ENCODE results near the gene INTS7. TPM values are rescaled to one million over a fixed set of nuclear protein-coding genes. Genes with fewer than 3 reads are reported as not detected.
A peak's percentile ranks its signal among the peaks of the same experiment; 100 is the strongest.

INTS7 gene
- total and polyA plus RNA-seq, 9 of the 15 experiments (the other 6 are each of a cell fraction or from before 2014, with no cell fraction given): 27.3 to 68.4 (median 40.4) TPM

DNA sequence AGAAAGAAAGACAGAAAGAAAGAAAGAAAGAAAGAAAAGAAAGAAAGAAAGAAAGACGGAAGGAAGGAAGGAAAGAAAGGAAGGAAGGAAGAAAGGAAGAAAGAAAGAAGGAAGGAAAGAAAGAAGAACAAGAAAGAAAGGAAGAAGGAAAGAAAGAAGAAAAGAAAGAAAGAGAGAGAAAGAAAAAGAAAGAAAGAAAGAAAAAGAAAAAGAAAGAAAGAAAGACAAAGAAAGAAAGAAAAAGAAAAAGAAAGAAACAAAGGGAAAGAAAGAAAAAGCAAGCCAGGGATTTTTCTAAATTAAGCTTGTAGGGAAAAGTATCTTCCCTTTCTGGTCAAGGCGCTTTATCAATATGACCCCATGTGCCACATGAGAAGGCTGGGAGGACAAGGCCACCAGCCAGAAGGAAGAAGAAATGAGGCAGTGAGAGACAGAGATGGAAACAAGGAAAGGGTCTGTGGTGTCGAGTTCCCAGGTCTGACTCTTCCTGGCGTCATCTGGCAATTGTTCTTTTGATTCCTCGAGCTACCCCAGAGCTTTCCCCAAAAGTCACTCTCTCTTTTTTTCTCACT is 116.4 kb downstream of the INTS7 start (continued):
- no peak for TF ChIP-seq ZBTB8A (IDR thresholded peaks at IDR 0.05; ENCODE audit: partially characterized antibody)
- TF ChIP-seq ETS2 (tag; IDR thresholded peaks at IDR 0.05; ENCODE audit: borderline replicate concordance, poor library complexity, severe bottlenecking): no peak
- TF ChIP-seq ZNF507 (tag; conservative IDR thresholded peaks at IDR 0.05): no peak
- 0 out of 2 replicates have a peak, but pooled peaks have one; percentile 11 for TF ChIP-seq ELF4 (CRISPR knock-in tag; IDR thresholded peaks at IDR 0.05)
- no peak for TF ChIP-seq CHCHD3 (CRISPR knock-in tag; IDR thresholded peaks at IDR 0.05)
- TF ChIP-seq, protein P1, sequence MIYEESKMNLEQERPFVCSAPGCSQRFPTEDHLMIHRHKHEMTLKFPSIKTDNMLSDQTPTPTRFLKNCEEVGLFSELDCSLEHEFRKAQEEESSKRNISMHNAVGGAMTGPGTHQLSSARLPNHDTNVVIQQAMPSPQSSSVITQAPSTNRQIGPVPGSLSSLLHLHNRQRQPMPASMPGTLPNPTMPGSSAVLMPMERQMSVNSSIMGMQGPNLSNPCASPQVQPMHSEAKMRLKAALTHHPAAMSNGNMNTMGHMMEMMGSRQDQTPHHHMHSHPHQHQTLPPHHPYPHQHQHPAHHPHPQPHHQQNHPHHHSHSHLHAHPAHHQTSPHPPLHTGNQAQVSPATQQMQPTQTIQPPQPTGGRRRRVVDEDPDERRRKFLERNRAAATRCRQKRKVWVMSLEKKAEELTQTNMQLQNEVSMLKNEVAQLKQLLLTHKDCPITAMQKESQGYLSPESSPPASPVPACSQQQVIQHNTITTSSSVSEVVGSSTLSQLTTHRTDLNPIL (CRISPR knock-in tag; IDR thresholded peaks at IDR 0.05): no peak
- 0 out of 2 replicates have a peak, but pooled peaks have one; percentile 0 for TF ChIP-seq OTX1 (CRISPR knock-in tag; IDR thresholded peaks at IDR 0.05)
- no peak for TF ChIP-seq ZNF583 (CRISPR knock-in tag; IDR thresholded peaks at IDR 0.05)
- TF ChIP-seq HBP1 (CRISPR knock-in tag; IDR thresholded peaks at IDR 0.05): peak; percentile 71
- TF ChIP-seq IRF1 (CRISPR knock-in tag; IDR thresholded peaks at IDR 0.05; ENCODE audit: borderline replicate concordance): no peak
- TF ChIP-seq ZNF57 (CRISPR knock-in tag; IDR thresholded peaks at IDR 0.05): no peak
- no peak for TF ChIP-seq ZNF146 (CRISPR knock-in tag; IDR thresholded peaks at IDR 0.05; ENCODE audit: unreplicated experiment)
- no peak for TF ChIP-seq ZNF12 (CRISPR knock-in tag; IDR thresholded peaks at IDR 0.05)
- TF ChIP-seq DDX20 (tag; IDR thresholded peaks at IDR 0.05; ENCODE audit: low read depth): no peak
- TF ChIP-seq ZC3H4 (CRISPR knock-in tag; IDR thresholded peaks at IDR 0.05; ENCODE audit: borderline replicate concordance): no peak
- TF ChIP-seq ARID1B (IDR thresholded peaks at IDR 0.05): no peak
- TF ChIP-seq SMARCB1 (IDR thresholded peaks at IDR 0.05; ENCODE audit: insufficient read length, low read depth): no peak
- no peak for TF ChIP-seq CBFA2T3 (IDR thresholded peaks at IDR 0.05)
- no peak for TF ChIP-seq ZNF274 (IDR thresholded peaks at IDR 0.05; ENCODE audit: borderline replicate concordance, low read depth, low read length)
- TF ChIP-seq ZNF512 (tag; IDR thresholded peaks at IDR 0.05): peak; percentile 100
- no peak for TF ChIP-seq NR2C2 (CRISPR knock-in tag; IDR thresholded peaks at IDR 0.05)
- TF ChIP-seq NR2C2 (tag; IDR thresholded peaks at IDR 0.05): no peak
- 0 out of 2 replicates have a peak, but pooled peaks have one; percentile 31 for TF ChIP-seq PHB2 (IDR thresholded peaks at IDR 0.05; ENCODE audit: low read depth)
- peak; percentile 24; the same call in 1 of the 2 replicates for TF ChIP-seq HLTF (IDR thresholded peaks at IDR 0.05)
- TF ChIP-seq TAL1 (IDR thresholded peaks at IDR 0.05): no peak
- no peak for TF ChIP-seq POLR2B (IDR thresholded peaks at IDR 0.05; ENCODE audit: low read depth, partially characterized antibody)
- TF ChIP-seq NBN (IDR thresholded peaks at IDR 0.05; ENCODE audit: low read depth): 0 out of 2 replicates have a peak, but pooled peaks have one; percentile 26
- TF ChIP-seq GATAD2A (IDR thresholded peaks at IDR 0.05): no peak

Data from K562 (cell line).